ENCODE measurements around the gene CENPB. TPM values are rescaled to one million over a fixed set of nuclear protein-coding genes. Genes with fewer than 3 reads are reported as not detected.
A peak's percentile ranks its signal among the peaks of the same experiment; 100 is the strongest.

The CENPB gene
- total RNA-seq, 1 experiment from 2014 or later: 74.5 TPM

GRCh38 chr20:3771552-3772058, 14.9 kb downstream of the CENPB start:
- Histone ChIP-seq H3K27me3 (ENCODE audit: control insufficient read depth, insufficient read depth, low read length) (peaks cover 11% of the 10 kb centered on the region), H3K4me3 (ENCODE audit: insufficient read depth, low read depth, low read length) (no peak overlapping the region), H3K36me3 (replicated peaks; ENCODE audit: control insufficient read depth, insufficient read depth, low read length) (no peaks in the 10 kb centered on the region)
- DNase-seq: no peak

DNA sequence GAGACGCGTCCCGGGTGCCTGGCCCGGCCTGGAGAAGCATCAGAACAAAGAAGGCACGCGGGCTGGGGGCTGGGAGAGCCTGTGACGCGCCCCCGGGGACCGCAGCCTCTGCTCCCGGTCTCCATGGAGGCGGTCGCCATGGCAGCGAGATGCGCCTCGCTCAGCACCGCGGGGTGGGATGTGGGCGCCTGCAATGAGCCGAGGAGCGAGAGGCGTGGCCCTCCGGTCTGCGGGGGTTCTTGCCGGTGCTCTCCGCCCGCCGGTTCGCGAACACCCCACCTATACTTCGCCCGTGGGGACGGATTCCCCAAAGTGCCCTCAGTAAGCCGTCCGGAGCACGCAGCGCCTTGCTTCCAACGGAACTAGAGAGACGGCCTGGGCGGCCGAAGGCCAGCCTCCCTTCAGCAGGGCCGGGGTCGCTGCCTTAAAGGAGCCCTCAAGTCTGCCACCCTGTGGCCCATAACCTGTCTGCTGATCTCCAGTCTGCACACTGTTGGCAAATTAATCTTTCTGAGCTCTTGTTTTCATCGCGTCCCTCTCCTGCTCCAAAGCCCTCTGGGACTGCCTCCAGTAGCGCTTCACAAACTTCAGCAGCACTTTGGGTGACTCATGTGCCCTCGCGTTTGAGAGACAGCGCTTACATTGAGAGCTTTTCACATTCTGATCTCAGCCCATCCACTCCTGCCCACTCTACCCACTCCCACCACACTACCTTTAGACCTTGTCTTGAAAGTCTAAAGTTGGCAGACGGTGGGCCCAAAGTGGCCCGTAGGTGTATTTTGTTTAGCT, 18.0 kb downstream of the CENPB start:
- DNase-seq: peak; percentile 97
- H3K36me3 ChIP-seq (replicated peaks; ENCODE audit: control insufficient read depth, insufficient read depth, low read length): no peaks in the 10 kb centered on the region; the same call in 1 of the 2 replicates
- peak overlapping the region; percentile 86 for H3K4me3 ChIP-seq (ENCODE audit: insufficient read depth, low read depth, low read length)
- peaks cover 4% of the 10 kb centered on the region for H3K27me3 ChIP-seq (ENCODE audit: control insufficient read depth, insufficient read depth, low read length)

- Histone ChIP-seq H3K4me3 (ENCODE audit: insufficient read depth, low read depth, low read length) (peak within 1 kb of the TSS; percentile 86), H3K36me3 (replicated peaks; ENCODE audit: control insufficient read depth, insufficient read depth, low read length) (no peaks in the 10 kb centered on the region; the same call in 1 of the 2 replicates), H3K27me3 (ENCODE audit: control insufficient read depth, insufficient read depth, low read length) (peaks cover 4% of the 10 kb centered on the region)
- DNase-seq: peak; percentile 100
Observed at GRCh38 chr20:3767427-3768341, 18.9 kb downstream of the CENPB start, which contains the start of gene ADISSP. Gene ADISSP, minus strand, starts transcription at chr20:3767753. Its CDS starts 7,653 bp downstream, at chr20:3760100.

DNA sequence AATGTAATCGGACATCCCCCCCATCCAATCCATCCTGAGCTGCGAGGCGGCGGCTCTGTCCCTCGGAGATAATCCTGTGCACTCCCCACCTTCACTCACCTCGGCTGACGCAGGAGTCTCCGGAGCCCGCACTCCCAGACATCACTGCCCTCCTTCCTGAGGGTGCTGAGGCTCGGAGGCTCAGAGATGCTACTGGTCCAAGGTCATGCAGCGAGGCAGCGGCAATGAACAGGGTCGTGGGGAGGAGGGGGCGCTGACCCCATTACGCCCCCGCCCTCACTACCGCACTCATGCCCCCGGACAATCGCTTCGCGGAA, 19.5 kb downstream of the CENPB start:
- no peaks in the 10 kb centered on the region; the same call in 1 of the 2 replicates for H3K36me3 ChIP-seq (replicated peaks; ENCODE audit: control insufficient read depth, insufficient read depth, low read length)
- peaks cover 4% of the 10 kb centered on the region for H3K27me3 ChIP-seq (ENCODE audit: control insufficient read depth, insufficient read depth, low read length)
- H3K4me3 ChIP-seq (ENCODE audit: insufficient read depth, low read depth, low read length): peak overlapping the region; percentile 79
- peak; percentile 76 for DNase-seq

DNA sequence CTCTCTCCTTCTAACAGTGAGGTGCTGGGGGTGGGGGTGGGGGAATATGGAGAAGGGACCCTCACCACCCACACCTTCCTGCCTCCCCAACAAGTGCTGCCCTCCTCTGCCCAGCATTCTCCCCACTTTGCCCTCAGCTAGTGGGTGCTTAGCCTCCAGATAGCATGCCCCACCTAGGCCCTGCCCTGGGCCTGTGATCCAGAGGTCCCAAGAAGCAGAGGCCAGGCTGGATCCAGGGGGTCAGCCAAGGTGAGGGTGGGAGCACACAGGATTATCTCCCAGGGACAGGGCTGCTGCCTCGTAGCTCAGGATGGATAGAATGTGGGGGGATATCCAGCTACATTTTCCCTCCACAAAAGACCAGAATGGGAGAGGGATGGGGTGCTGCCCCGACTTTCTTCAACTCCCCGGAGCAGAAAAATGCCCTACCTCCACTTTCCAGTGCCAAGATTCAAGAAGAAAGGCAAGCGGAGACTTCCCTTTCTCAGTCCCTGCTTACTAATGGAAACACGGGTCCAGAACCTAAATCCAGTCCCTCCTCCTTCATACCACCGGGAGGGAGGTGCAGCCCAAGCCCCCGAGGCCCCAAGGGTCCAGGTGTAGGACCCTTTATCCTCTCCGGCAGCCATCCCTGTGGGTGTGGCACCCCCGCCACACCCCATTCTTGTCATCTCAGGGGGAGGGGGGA, 20.0 kb downstream of the CENPB start:
- peaks cover 4% of the 10 kb centered on the region for H3K27me3 ChIP-seq (ENCODE audit: control insufficient read depth, insufficient read depth, low read length)
- peaks cover under 1% of the 10 kb centered on the region; the same call in 1 of the 2 replicates for H3K36me3 ChIP-seq (replicated peaks; ENCODE audit: control insufficient read depth, insufficient read depth, low read length)
- peak overlapping the region; percentile 79 for H3K4me3 ChIP-seq (ENCODE audit: insufficient read depth, low read depth, low read length)
- no peak for DNase-seq

GRCh38 chr20:3765171-3765882, 21.2 kb downstream of the CENPB start:
- H3K4me3 ChIP-seq (ENCODE audit: insufficient read depth, low read depth, low read length): no peak overlapping the region
- H3K36me3 ChIP-seq (replicated peaks; ENCODE audit: control insufficient read depth, insufficient read depth, low read length): peaks cover 1% of the 10 kb centered on the region
- peak; percentile 8 for DNase-seq
- peaks cover 4% of the 10 kb centered on the region for H3K27me3 ChIP-seq (ENCODE audit: control insufficient read depth, insufficient read depth, low read length)

GRCh38 chr20:3764659-3765058, 21.9 kb downstream of the CENPB start:
- H3K36me3 ChIP-seq (replicated peaks; ENCODE audit: control insufficient read depth, insufficient read depth, low read length): peaks cover 1% of the 10 kb centered on the region
- peak; percentile 13 for DNase-seq
- no peak overlapping the region for H3K4me3 ChIP-seq (ENCODE audit: insufficient read depth, low read depth, low read length)
- peaks cover 3% of the 10 kb centered on the region for H3K27me3 ChIP-seq (ENCODE audit: control insufficient read depth, insufficient read depth, low read length)

GRCh38 chr20:3763671-3764601, 22.6 kb downstream of the CENPB start:
- peak; percentile 17 for DNase-seq
- H3K27me3 ChIP-seq (ENCODE audit: control insufficient read depth, insufficient read depth, low read length): peaks cover 3% of the 10 kb centered on the region
- H3K36me3 ChIP-seq (replicated peaks; ENCODE audit: control insufficient read depth, insufficient read depth, low read length): peaks cover 1% of the 10 kb centered on the region
- H3K4me3 ChIP-seq (ENCODE audit: insufficient read depth, low read depth, low read length): no peak overlapping the region

- Histone ChIP-seq H3K4me3 (ENCODE audit: insufficient read depth, low read depth, low read length) (no peak overlapping the region), H3K36me3 (replicated peaks; ENCODE audit: control insufficient read depth, insufficient read depth, low read length) (peaks cover 1% of the 10 kb centered on the region), H3K27me3 (ENCODE audit: control insufficient read depth, insufficient read depth, low read length) (no peaks in the 10 kb centered on the region)
- no peak for DNase-seq
Observed at GRCh38 chr20:3760655-3761348, 25.7 kb downstream of the CENPB start.

- Histone ChIP-seq H3K36me3 (replicated peaks; ENCODE audit: control insufficient read depth, insufficient read depth, low read length) (peaks cover 2% of the 10 kb centered on the region), H3K4me3 (ENCODE audit: insufficient read depth, low read depth, low read length) (no peak overlapping the region), H3K27me3 (ENCODE audit: control insufficient read depth, insufficient read depth, low read length) (no peaks in the 10 kb centered on the region)
- DNase-seq: no peak
Observed at GRCh38 chr20:3759884-3760283, 26.7 kb downstream of the CENPB start.

DNA sequence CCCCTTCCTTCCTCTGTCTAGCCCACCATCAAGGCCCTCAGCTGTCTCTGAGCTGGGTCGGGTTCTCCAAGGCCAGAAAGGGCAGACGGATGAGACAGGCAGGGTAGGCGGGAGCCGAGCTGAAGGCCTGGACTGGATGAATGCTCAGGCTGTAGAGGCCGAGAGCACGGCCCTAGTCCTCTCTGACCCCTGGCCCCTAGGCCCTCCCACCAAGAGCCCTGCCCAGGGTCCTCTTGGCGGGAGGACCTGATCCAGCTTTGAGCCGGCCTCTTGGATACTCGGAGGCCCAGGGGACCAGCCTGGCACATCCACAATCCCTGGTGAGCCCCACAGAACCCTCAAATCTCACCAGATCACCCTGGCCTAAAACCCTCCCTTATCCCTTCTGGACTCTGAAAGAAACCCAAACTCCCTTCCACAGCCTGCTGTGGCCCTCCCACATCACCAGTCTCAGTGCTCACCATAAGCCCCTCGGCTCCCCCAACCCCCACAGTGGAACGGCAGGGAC, 27.2 kb downstream of the CENPB start:
- peaks cover 2% of the 10 kb centered on the region for H3K36me3 ChIP-seq (replicated peaks; ENCODE audit: control insufficient read depth, insufficient read depth, low read length)
- no peak overlapping the region for H3K4me3 ChIP-seq (ENCODE audit: insufficient read depth, low read depth, low read length)
- no peaks in the 10 kb centered on the region for H3K27me3 ChIP-seq (ENCODE audit: control insufficient read depth, insufficient read depth, low read length)
- no peak for DNase-seq

DNA sequence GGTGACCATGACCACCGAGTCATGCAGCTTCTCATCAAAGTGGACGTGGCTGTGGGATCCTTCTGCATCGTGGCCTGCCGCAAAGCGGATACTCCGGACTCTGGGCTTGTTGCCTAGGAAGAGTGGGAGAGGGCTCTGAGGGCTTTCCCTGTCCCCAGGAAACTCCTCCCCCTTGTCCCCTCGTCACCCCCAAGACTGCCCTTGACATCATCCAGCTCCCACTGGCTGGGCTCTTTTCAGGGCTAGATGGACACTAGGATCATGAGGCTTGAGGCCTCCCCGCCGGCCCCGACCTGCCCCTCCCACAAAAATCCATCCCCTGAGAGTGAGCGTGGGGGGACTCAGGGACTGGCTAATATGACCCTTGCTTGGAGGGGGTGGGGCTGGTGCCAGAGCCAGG, 28.0 kb downstream of the CENPB start:
- Histone ChIP-seq H3K27me3 (ENCODE audit: control insufficient read depth, insufficient read depth, low read length) (no peaks in the 10 kb centered on the region), H3K36me3 (replicated peaks; ENCODE audit: control insufficient read depth, insufficient read depth, low read length) (peaks cover 2% of the 10 kb centered on the region), H3K4me3 (ENCODE audit: insufficient read depth, low read depth, low read length) (no peak overlapping the region)
- no peak for DNase-seq
